Peyer's patch (tissue), 4 donors: ENCODE data around the gene PDE8B. TPM values are rescaled to one million over a fixed set of nuclear protein-coding genes. Genes with fewer than 3 reads are reported as not detected.

Experiments used
- DNase-seq, 3 donors: peaks; one replicate each; pipeline ENCODE4 v3.0.0-alpha.2; 2017 to 2019
- H3K27ac ChIP-seq, 4 donors: fragments of 200-600 bp; sonication (generic); one replicate each; pipeline ENCODE4 v1.5.1; 2016 to 2019
- H3K27me3 ChIP-seq, 2 donors: fragments of 200-600 bp; sonication (generic); one replicate each; pipeline ENCODE4 v1.5.1; 2019
- H3K36me3 ChIP-seq, 3 donors: fragments of 200-600 bp; sonication (generic); one replicate each; pipeline ENCODE4 v1.5.1; 2016 to 2019
- H3K4me1 ChIP-seq, 4 donors: fragments of 200-600 bp; sonication (generic); one replicate each; pipeline ENCODE4 v1.5.1; 2016 to 2019
- H3K4me3 ChIP-seq, 4 donors: fragments of 200-600 bp; sonication (generic); 1 replicate in 3 of 4; 2 replicates in 1 of 4; pipeline ENCODE4 v1.5.1; 2016 to 2019; ENCODE audit warnings: mild to moderate bottlenecking in 1 of 4
- H3K9me3 ChIP-seq, 4 donors: fragments of 200-600 bp; sonication (generic); one replicate each; pipeline ENCODE4 v1.5.1; 2016 to 2019; ENCODE audit warnings: mild to moderate bottlenecking in 1 of 4
- POLR2A ChIP-seq, 2 donors: fragments of 450-650 bp; IDR thresholded peaks; one replicate each; pipeline ENCODE4 v1.5.1; 2017; ENCODE audit warnings: antibody characterized with exemption in 2 of 2, mild to moderate bottlenecking in 2 of 2, moderate library complexity in 2 of 2
- total RNA-seq, 4 donors: library from RNA; depleted of rRNA; stranded (reverse); fragments of >200 nt; gene quantifications; one replicate each; pipeline ENCODE4 v1.1.0, GENCODE V29; 2016
- TF ChIP-seq, protein P1 (sequence below), 6 experiments: fragments of 450-650 bp in 4 of 6; fragments of 200-600 bp in 2 of 6; sonication (generic) in 1 of 6; IDR thresholded peaks; one replicate each; pipeline ENCODE4 v1.5.1; 2017 to 2019; ENCODE audit warnings: antibody characterized with exemption in 6 of 6, mild to moderate bottlenecking in 3 of 6, moderate library complexity in 1 of 6

The PDE8B gene
- total RNA-seq, 4 donors from 2014 or later: 0.94 to 3.1 (median 1.9) TPM

DNA sequence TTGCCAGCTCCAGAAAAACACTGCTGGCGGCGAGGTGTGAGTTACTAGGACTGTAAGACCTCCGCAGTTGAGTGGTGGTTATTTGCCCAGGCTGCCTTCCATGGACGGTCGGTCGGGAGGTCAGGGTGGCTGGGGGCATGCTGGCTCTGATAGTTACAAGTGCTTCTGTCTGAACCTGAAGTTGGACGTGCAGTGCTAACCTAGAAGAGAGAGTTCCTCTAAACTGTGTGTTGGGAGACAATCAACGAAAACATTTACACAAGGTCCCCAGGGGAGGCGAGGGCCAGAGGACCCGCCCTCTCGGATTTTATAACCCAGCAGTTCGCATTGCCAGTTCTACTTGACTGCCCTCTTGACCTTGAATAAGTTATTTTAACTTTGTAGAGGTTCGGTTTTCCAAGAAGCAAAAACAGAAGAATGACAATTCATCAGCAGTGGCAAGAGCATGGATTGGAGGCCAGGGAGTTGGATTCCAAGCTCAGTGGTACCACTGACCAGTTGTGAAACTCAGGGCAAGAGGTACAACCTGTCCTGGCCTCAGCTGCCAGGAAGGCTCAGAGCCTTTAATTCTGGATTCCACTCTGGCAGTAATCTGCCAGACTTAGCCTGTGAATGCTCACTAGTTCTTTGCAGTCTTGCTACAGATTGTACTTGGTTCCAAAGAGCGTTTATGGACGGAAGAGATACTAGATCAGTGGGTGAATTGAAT, 28.7 kb upstream of the PDE8B start:
- H3K4me3 ChIP-seq: peak overlapping the region in 1 of 4 donors; percentile 64
- no peak overlapping the region for H3K27ac ChIP-seq
- TF ChIP-seq, protein P1, sequence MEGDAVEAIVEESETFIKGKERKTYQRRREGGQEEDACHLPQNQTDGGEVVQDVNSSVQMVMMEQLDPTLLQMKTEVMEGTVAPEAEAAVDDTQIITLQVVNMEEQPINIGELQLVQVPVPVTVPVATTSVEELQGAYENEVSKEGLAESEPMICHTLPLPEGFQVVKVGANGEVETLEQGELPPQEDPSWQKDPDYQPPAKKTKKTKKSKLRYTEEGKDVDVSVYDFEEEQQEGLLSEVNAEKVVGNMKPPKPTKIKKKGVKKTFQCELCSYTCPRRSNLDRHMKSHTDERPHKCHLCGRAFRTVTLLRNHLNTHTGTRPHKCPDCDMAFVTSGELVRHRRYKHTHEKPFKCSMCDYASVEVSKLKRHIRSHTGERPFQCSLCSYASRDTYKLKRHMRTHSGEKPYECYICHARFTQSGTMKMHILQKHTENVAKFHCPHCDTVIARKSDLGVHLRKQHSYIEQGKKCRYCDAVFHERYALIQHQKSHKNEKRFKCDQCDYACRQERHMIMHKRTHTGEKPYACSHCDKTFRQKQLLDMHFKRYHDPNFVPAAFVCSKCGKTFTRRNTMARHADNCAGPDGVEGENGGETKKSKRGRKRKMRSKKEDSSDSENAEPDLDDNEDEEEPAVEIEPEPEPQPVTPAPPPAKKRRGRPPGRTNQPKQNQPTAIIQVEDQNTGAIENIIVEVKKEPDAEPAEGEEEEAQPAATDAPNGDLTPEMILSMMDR (IDR thresholded peaks at IDR 0.05): no peak
- DNase-seq: no peak
- no peaks in the 10 kb centered on the region for H3K27me3 ChIP-seq
- H3K36me3 ChIP-seq: no peaks in the 10 kb centered on the region
- no peaks in the 10 kb centered on the region for H3K9me3 ChIP-seq
- peaks cover 0 to 17% (median 2%) of the 10 kb centered on the region in 4 donors for H3K4me1 ChIP-seq

DNA sequence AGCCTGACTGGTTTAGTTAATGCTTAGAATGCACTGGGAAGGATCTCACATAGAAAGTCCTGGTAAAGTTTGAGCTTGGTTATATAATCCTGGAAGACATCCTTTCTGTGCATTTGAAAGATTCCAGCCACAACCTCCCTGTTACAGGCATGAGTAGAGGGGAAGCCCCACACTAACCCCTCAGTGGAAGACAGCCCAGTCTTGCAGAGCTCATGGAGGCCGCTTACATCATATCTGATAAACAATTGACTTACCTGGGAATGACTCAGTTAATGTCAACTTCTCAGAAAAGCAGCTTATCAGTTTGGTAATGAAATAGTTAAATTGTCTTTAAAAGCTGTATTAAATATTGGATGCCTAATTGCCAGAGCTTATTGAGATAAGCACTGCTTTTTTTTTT, 28.1 kb upstream of the PDE8B start:
- H3K4me3 ChIP-seq: no peak overlapping the region
- no peak overlapping the region for H3K27ac ChIP-seq
- no peaks in the 10 kb centered on the region for H3K36me3 ChIP-seq
- TF ChIP-seq, protein P1 (IDR thresholded peaks at IDR 0.05): no peak
- TF ChIP-seq POLR2A (IDR thresholded peaks at IDR 0.05): no peak
- DNase-seq: no peak
- peaks cover 0 to 17% (median 2%) of the 10 kb centered on the region in 4 donors for H3K4me1 ChIP-seq
- H3K27me3 ChIP-seq: no peaks in the 10 kb centered on the region
- no peaks in the 10 kb centered on the region for H3K9me3 ChIP-seq

DNA sequence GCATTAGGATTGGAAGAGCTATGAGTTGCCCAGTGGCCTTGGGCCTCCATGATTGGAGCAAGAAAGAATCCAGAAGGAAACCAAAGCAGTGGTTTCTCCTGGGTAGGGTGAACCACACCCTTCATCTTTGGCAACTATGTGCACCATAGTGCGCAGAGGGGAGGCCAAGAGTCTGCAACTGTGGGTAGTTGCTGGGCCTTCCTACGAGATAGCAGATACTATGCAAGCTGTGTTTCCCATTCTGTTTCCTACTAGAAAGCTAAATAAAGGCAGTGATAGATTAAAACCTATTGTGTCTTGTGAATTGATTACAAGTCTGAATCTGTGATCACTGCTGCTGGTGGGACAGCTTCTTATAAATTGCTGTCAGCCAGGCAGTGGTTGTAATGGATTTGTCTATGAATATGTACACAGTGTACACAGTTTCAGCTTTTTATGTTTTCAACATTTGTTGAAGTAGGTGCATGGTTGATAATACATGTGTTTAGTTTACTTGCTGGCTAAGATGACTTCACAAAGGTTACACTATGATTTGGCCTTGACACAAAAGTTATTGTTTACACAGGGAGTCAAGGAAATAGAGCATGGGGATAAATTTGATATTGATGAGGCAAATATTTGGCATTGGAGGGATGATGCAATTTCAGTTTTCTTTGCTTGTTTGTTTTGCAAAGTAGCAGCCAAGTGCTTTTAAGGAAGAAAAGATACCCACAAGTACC, 23.7 kb upstream of the PDE8B start:
- TF ChIP-seq, protein P1 (IDR thresholded peaks at IDR 0.05): no peak
- Histone ChIP-seq H3K4me3 (no peak overlapping the region), H3K36me3 (no peaks in the 10 kb centered on the region), H3K9me3 (no peaks in the 10 kb centered on the region), H3K27ac (no peak overlapping the region), H3K4me1 (peaks cover 0 to 3% (median under 1%) of the 10 kb centered on the region in 4 donors), H3K27me3 (no peaks in the 10 kb centered on the region)
- DNase-seq: no peak

DNA sequence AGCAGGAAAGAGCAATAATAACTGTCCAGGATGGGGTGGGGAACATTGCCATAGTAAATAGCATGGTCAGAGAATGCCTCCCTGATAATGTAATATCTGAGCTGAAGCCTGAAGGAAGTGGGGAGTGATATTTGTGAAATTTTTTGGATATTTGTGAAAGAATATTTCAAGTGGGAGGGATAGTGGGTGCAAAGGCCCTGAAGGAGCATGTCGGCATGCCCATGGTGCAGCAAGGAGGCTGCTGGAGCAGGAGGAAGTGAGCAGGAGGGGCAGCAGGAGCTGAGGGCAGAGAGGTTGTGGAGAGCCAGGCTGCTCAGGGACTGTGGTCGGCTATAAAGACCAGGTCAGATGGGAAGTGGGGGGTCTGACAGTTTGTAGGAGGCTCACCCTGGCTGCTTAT, 21.1 kb upstream of the PDE8B start:
- TF ChIP-seq, protein P1 (IDR thresholded peaks at IDR 0.05): no peak
- no peak for TF ChIP-seq POLR2A (IDR thresholded peaks at IDR 0.05)
- DNase-seq: no peak
- Histone ChIP-seq H3K4me1 (no peaks in the 10 kb centered on the region), H3K9me3 (no peaks in the 10 kb centered on the region), H3K27me3 (no peaks in the 10 kb centered on the region), H3K36me3 (no peaks in the 10 kb centered on the region), H3K27ac (no peak overlapping the region), H3K4me3 (no peak overlapping the region)

DNA sequence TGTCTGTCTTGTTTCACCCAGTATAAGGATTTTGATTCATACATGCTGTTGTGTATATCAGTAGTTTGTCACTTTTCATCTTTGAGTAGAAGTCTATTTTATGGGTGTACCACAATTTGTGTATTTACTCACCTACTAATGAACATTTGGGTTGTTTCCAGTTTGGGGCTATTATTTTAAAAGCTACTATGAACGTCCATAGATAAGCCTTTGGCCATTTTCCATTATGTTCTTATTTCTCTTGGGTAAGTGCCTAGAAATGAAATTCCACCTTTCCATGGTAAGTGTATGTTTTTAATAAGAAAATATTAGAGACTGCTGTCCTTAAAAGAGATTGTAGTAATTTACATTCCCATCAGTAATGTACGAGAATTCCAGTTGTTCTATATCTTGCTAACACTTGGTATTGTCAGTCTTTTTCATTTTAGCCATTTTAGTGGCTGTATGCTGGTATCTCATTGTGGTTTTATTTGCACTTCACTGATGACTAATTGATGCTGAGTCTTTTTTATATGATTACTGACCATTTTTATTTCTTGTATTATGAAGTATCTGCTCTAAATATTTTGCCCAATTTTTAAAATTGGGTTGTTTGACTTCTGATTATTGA, 17.9 kb upstream of the PDE8B start:
- no peak for DNase-seq
- Histone ChIP-seq H3K4me3 (no peak overlapping the region), H3K27me3 (no peaks in the 10 kb centered on the region), H3K9me3 (no peaks in the 10 kb centered on the region), H3K27ac (no peak overlapping the region), H3K36me3 (no peaks in the 10 kb centered on the region), H3K4me1 (no peaks in the 10 kb centered on the region)
- TF ChIP-seq, protein P1 (IDR thresholded peaks at IDR 0.05): no peak
- TF ChIP-seq POLR2A (IDR thresholded peaks at IDR 0.05): no peak
